Left cardiac atrium (tissue), 4 donors: ENCODE measurements around the gene MTCL3.

Experiments used
- ATAC-seq, 2 donors: fragments of 200-7000 bp; cut with Tn5 transposase; one replicate each; pipeline ENCODE4 v1.9.1; 2020; ENCODE audit warnings: mild to moderate bottlenecking in 2 of 2, moderate library complexity in 2 of 2
- DNase-seq: peaks from one replicate; pipeline ENCODE4 v3.0.0-alpha.2; 2020
- intact Hi-C, 2 donors: fragments of 100-400 bp; cut with DNase I; formaldehyde crosslinking; loops; one replicate each; pipeline versions ENCODE4 v1.14.1 to v1.15.1; 2022 to 2023
- donor health status: DM: no; HTN: yes; CAD: no.
- donor health status: DM: no; HTN: yes; CAD: no; lungs with severe emphysema.
- donor health status: DM: yes; HTN: yes; CAD: no.
- donor health status: Dilated cardiomyopathy.

The MTCL3 gene

GRCh38 chr6:127477658-127478057 lies 41.5 kb downstream of the MTCL3 start:
- no peak for DNase-seq
- no peak for ATAC-seq
- intact Hi-C loops: no loop called here

DNA sequence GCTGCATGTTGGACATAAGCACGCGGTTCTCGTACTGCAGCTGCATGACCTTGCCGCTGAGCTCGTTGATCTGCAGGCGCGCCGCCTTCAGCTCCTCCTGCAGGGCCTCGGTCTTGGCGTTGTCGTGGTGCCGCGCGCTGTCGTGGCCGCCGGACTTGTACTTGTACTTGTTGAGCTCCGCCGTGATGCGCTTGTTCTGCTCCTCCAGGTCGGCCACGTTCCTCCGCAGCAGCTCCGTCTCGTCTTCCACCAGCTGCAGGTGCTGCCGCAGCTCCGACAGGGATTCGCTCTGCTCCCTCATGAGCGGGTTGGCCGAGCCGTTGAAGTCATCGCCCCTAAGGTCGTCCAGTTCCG lies 43.3 kb downstream of the MTCL3 start:
- DNase-seq: no peak
- ATAC-seq: no peak

DNA sequence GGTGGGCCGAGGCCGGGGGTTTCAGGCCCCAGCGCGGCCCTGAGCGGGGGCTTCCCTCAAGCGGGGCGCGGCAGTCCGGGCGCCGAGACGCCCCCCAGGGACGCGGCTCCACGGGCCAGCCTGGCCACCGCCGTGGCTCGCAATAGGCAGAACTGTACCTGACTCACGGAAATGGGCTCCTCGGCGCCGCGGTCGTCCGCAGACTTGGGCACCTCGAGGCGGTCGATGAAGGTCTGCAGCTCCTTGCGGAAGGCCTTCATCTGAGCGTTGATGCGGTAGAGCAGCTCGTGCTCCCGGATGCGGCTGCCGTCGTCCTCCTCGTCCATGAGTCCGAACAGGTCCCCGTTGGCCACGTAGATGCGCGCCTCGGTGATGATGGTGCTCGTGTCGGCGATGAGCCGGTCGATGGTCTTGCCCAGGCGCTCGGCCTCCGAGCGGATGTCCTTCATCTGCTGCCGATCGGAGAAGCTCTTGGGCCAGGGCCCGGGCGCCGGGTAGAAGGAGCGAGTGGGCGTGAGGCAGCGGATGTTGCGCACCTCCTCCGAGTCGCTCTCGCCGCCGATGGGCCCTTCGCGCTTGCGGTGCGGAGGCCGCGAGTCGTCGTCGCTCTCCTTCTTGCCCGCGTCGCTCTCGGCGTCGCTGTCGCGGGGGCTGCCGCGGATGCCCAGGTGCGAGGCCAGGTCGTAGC lies 43.9 kb downstream of the MTCL3 start:
- intact Hi-C loops: no loop called here
- ATAC-seq: no peak
- no peak for DNase-seq

More for the DNA sequence above, 43.3 kb downstream of the MTCL3 start:
- intact Hi-C loops: no loop called here

DNA sequence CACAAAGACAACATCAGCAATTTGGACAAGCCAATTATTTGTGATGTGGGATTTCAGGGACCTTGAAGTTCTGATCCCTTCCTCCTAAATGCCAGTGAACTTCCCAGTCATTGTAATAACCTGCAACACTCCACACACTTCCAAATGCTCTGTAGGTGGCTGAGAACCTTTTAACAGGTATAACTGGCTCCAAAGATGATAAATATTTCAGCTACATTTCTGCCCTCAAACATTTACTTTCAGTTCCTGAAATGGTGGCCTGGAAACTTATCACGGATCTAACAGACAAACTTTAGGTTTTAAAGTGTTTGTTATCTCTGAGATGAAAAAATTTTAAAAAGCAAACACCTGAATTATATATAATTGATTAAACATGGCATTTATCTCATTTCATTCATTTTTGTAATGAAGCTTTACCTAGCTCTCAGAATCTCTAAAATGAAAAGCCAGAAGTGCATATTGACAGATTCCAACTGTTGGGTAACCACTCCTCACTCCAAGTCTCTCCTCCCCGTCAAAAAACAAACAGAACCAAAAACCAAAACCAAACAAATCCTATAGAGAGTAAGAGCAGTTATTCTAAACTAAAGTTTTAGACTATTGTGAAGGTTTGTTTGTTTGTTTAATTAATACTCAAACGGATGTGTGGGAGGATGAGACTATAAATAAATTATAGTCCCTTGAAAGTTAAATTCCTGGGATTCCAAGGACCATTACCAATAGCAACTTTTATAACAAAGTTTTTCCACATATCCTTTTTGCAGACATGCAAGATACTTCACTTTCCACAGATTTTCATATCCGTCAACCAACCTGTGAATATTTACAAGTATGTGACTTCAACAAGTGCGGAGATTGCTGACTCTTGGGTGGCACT lies 47.5 kb downstream of the MTCL3 start:
- DNase-seq: no peak
- ATAC-seq: no peak
- intact Hi-C loops: no loop called here

- DNase-seq: no peak
- ATAC-seq: no peak
- intact Hi-C loops: loop anchor here (10.0 kb wide), 1 partner anchor 76 kb away; no protein-coding TSS in a partner anchor
Measured at GRCh38 chr6:127468936-127469335, 50.2 kb downstream of the MTCL3 start.

DNA sequence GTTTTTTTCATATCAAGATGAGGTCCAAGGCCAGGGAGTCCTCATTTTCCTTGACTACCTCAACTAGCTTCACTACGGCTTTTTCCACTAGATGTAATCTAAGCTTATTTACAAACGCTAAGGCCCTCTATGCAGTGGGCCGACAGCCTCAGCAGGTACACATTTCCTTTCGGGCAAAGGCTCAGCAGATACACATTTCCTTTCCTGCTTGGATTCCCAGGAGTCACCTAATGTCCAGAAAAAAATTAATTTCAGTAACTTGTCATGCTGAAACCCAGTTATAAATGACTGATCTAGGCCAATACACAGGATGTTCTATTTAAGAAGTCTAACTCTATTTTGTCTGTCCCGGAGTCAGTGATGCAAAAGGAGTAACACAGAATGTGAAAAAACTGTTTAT lies 52.7 kb downstream of the MTCL3 start:
- no peak for DNase-seq
- ATAC-seq: no peak
- intact Hi-C loops: loop anchor here (10.0 kb wide), 1 partner anchor 78 kb away; no protein-coding TSS in a partner anchor

DNA sequence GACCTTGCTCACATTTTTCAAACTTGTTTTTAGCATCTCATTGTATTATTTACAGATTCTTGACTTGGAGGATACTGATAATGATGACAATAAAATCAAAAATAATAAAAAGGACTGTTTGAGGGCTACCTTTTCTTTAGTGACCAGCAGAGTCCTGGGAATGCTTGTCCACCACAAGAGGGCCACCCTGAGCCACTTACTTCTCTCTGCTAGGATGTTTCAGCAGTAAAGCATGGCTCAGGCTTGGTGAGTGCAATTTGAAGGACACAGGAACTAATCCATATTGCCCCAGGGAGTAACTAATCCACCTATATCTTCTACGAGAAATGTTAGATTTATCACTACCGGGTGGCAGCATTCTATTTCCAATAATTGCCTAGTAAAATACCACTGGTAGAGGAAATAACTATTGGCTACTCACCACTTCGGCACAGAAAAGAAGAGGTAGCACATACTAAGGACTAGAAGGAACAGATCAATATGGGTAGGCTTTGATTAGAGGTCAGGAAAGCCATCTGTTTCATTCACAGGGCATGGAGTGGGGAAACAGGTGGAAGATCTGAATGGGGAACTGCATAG lies 54.2 kb downstream of the MTCL3 start:
- intact Hi-C loops: loop anchor here (5.0 to 10.0 kb wide), 2 partner anchors 80 to 177 kb away; no protein-coding TSS in a partner anchor
- DNase-seq (peak; percentile 69), ATAC-seq (peak; percentile 89 to 91)

- intact Hi-C loops: loop anchor here (5.0 to 10.0 kb wide), 2 partner anchors 80 to 178 kb away; no protein-coding TSS in a partner anchor
- ATAC-seq (peak; percentile 71 to 95), DNase-seq (no peak)
Measured at GRCh38 chr6:127464161-127464880, 54.8 kb downstream of the MTCL3 start.

DNA sequence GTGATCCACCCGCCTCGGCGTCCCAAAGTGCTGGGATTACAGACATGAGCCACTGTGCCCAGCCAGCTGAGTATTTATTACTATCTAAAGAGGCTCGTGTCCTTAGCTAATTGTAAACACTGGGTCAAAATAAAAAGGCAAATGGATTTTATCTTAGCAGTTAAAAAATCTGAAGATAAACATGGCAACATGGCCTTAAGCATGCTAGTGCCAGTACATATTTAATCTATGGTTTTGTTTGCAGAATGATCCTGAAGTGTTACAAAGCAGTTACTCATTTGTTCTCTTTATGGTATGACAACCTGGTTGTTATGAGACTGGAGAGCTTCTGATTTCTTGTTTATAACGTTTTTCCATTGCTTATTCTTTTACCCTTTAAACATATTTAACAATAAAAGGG lies 56.1 kb downstream of the MTCL3 start:
- ATAC-seq: no peak
- intact Hi-C loops: loop anchor here (5.0 to 10.0 kb wide), 2 partner anchors 82 to 179 kb away; no protein-coding TSS in a partner anchor
- DNase-seq: no peak

DNA sequence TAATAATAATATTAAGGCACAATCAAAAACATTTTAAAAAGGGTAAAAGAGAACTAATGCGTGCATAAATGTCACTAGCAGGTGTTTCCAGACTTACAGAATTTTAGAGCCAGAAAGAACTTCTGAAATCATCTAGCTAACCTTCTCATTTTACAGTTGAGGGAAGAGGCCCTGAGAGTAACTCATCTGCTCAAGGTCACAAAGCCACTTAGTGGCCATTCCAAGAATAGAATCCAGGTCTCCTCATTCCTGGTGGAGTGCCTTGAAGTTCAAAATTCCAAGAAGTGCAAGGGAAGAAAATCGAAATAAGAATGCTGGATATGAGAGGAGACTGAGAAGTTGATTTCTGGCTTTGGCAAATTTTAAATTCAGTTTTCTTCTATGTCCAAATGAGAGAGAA lies 56.8 kb downstream of the MTCL3 start:
- ATAC-seq: no peak
- no peak for DNase-seq
- intact Hi-C loops: loop anchor here (5.0 to 10.0 kb wide), 2 partner anchors 82 to 180 kb away; no protein-coding TSS in a partner anchor

- no peak for DNase-seq
- ATAC-seq: no peak
- intact Hi-C loops: loop anchor here (5.0 to 10.0 kb wide), 2 partner anchors 84 to 182 kb away; no protein-coding TSS in a partner anchor
Measured at GRCh38 chr6:127460465-127460864, 58.7 kb downstream of the MTCL3 start.

DNA sequence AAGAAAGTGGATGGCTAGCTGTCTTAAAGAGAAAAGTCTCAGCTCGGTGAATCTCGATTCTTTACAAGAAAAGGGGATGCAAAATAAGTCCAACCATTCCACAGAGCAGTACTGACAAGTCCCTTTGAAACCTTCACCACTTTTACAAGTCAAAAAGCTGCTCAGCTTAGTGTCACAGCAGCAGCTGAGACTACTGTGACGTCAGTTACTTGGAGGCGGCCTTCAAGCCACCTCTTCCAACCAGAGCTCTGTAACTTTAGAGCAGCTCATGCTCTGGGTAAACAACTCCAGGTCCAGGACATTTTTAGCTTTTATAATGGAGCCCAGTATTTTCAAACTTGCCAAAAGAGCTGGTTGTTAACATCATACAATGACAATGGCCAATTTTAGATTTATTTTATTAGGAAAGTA lies 59.9 kb downstream of the MTCL3 start, which contains the start of gene KIAA0408:
Gene KIAA0408 (minus strand): TSS at position 159 of the 411 bp plus-strand sequence. CDS start 5,408 bp downstream, outside the sequence.
- peak; percentile 90 to 94 for ATAC-seq
- intact Hi-C loops: no loop called here
- peak; percentile 51 for DNase-seq

- peak; percentile 84 to 91 for ATAC-seq
- DNase-seq: peak; percentile 38
- intact Hi-C loops: no loop called here
Measured at GRCh38 chr6:127458817-127459216, 60.3 kb downstream of the MTCL3 start.

DNA sequence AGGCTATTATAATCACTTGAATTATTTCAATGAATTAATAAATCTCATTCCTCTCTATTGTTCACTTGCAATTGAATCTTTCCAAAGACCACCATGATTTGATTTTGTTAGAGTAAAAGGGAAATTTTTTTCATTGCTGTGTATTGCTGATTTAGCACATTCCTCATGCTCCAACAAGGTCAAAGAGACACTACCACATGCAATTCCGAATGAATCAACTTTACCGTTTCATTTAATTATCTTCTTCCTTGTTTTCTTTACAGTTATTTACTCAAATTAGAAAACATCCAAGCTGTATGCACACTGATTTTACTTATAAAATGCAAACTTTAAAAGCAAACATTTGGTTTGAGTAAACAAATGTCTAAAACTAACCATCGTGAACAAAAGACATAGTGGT lies 60.9 kb downstream of the MTCL3 start:
- DNase-seq: no peak
- ATAC-seq: no peak
- intact Hi-C loops: no loop called here

DNA sequence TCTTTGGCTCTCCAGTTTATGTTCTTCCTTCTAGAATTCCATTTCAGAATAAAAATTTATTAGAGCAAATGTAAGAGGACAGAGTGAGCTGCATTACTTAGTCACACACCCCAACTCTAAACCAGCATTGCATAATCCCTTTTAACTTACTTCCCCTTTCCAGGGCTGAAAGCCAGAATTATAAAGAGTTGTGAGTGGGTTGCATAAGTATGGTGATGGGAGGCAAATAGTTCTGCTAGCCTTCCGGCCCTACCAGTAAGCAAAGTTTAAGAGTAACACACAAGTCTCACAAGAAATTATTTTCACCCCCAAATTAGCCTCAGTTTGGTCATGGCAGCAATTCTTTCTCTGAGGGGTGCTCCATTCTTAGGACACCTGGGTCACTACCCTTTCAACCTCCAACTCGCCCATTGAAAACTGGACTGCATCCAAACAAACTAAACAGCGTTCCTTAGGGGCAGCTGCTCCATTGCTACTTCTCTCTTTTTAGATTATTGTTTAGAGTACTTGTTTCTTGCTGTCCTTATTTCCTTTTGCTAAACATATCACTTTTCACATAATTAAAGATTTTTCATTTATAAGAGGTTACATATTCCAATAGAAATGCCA lies 61.6 kb downstream of the MTCL3 start:
- ATAC-seq (peak; percentile 54 to 84), DNase-seq (no peak)
- intact Hi-C loops: no loop called here

DNA sequence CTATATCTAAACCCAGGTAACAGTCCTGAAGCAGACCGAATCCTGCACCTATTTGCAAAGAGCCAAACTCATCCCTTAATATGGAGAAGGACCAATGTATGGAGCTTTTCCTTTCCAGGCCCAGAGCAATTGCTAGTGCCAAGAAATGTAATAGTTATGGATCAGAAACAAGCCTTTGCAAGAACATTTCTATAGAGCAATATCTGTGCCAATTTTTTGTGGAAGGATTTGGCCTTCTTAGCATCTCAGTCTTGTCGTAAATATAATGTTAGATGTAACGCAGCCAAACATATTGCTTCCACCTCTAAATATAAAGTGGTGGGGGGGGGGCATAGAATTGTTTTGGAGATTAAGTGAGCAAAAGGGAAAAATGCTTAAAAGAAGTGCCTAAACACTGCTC lies 62.7 kb downstream of the MTCL3 start:
- intact Hi-C loops: no loop called here
- ATAC-seq (no peak), DNase-seq (no peak)

DNA sequence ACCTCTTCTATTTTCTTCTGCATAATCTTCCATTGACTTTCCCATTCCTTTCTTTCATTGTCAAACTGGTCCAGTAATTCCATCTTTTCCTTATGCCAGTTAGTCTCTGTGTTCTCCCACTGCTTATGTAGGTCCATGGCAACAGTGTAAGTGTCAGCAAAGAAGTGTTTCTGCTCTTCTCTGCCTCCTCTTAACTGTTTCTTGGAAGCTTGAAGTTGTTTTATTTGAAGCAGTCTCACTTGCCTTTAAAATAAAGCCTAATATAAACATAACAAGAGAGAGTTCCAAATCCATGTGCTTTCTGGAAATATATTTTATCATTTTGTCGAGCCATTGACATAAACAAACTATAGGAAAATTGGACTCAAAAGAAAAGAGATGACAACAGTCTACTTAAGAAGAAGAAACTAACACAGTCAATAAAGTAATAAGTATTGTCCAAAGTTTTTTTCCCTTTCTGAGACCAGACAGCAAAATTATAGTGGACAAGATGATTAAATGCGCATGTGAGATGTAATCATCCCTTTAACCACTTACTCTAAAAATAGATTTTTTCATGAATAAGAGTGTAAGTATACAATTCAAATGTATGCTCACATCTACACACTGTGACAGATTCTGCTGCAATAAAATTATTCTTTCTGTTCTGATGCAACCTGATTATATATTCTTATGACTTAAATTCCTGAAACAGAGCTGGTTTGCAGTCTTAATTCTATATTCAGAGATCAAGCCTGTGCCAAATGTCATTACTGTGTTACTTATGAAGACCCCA lies 65.1 kb downstream of the MTCL3 start:
- intact Hi-C loops: no loop called here
- DNase-seq (no peak), ATAC-seq (no peak)

DNA sequence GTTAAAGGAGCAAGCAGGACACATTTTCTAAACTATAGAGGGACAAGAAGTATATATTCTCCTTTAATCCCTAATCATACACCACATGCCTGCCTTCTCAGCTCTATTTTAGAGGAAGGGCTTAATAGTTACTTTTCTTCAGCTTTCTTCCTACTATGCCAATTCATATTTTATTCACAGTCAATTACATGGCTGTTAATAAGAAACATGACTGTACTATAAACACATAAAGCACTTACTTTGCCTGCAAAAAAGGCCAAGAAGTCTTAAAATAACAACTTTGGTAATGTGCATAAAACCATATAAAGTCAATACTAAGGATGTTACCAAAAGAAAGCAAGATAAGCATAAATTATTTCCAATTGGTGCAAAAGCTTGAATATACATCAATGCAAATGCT lies 66.3 kb downstream of the MTCL3 start:
- ATAC-seq (no peak), DNase-seq (no peak)
- intact Hi-C loops: no loop called here
